ENCODE data around the gene PHKB. TPM values are rescaled to one million over a fixed set of nuclear protein-coding genes. Genes with fewer than 3 reads are reported as not detected.

PHKB gene
- total and polyA plus RNA-seq, 2 of the 8 experiments (the other 6 are each of a cell fraction or from before 2014, with no cell fraction given) = 18.6 to 38.3 TPM

GRCh38 chr16:47504599-47504998 lies 43.5 kb downstream of the PHKB start:
- TF ChIP-seq CTCF (IDR thresholded peaks at IDR 0.05; ENCODE audit: control extremely low read depth in 1 of 3, insufficient read depth in 1 of 3, low read depth in 1 of 3, low read length in 3 of 3) (no peak), TEAD4 (IDR thresholded peaks at IDR 0.05; ENCODE audit: low read depth, low read length) (no peak)
- H4K91ac ChIP-seq (replicated peaks; ENCODE audit: insufficient read length, low read length) = no peak overlapping the region
- no peak overlapping the region for H2BK120ac ChIP-seq (replicated peaks; ENCODE audit: low read depth, low read length)
- DNase-seq (ENCODE audit: low read depth in 1 of 2, low spot score in 2 of 2) (no peak), FAIRE-seq (no peak)
- no peak overlapping the region for H3K9ac ChIP-seq (replicated peaks in 1 of 4; ENCODE audit: extremely low read depth in 1 of 4, low read depth in 3 of 4, low read length in 3 of 4)
- no peak overlapping the region for H3K4me3 ChIP-seq (ENCODE audit: extremely low read depth in 1 of 4, insufficient read depth in 2 of 4, low read depth in 3 of 4, low read length in 4 of 4)
- peaks cover 0 to 1% of the 10 kb centered on the region in 2 experiments for H4K20me1 ChIP-seq (replicated peaks in 1 of 2; ENCODE audit: control insufficient read depth in 1 of 2, insufficient read depth in 2 of 2, low read length in 2 of 2)
- H3K4me1 ChIP-seq (replicated peaks in 1 of 4; ENCODE audit: control insufficient read depth in 3 of 4, insufficient read depth in 4 of 4, low read length in 3 of 4) = no peaks in the 10 kb centered on the region
- H3K4me2 ChIP-seq (ENCODE audit: insufficient read depth in 1 of 2, low read depth in 2 of 2, low read length in 2 of 2) = no peak overlapping the region
- no peak overlapping the region for H2AK5ac ChIP-seq (ENCODE audit: low read depth, low read length)
- peaks cover 0 to 22% (median 2%) of the 10 kb centered on the region in 4 experiments; a peak in 6 of 8 replicates for H3K36me3 ChIP-seq (ENCODE audit: control insufficient read depth in 2 of 4, insufficient read depth in 4 of 4, low read length in 3 of 4)
- no peak overlapping the region for H2BK20ac ChIP-seq (ENCODE audit: low read length)
- no peaks in the 10 kb centered on the region for H3K79me1 ChIP-seq (ENCODE audit: low read depth, low read length)
- CTCF ChIA-PET (ENCODE audit: partially characterized antibody) = no interaction called here
- no peak overlapping the region for H2BK15ac ChIP-seq (ENCODE audit: low read length)
- no peak overlapping the region for H4K8ac ChIP-seq (ENCODE audit: extremely low read depth, insufficient read depth, low read length)
- H3K23ac ChIP-seq (ENCODE audit: insufficient read length) = no peak overlapping the region
- H3K27me3 ChIP-seq (replicated peaks in 1 of 4; ENCODE audit: control insufficient read depth in 3 of 4, extremely low read depth in 1 of 4, insufficient read depth in 3 of 4, low read length in 3 of 4) = no peaks in the 10 kb centered on the region
- no peaks in the 10 kb centered on the region for H3K79me2 ChIP-seq (ENCODE audit: control insufficient read depth in 1 of 2, insufficient read depth in 2 of 2, low read length in 2 of 2)
- H3K23me2 ChIP-seq (ENCODE audit: low read depth, low read length) = no peaks in the 10 kb centered on the region
- no peak overlapping the region for H3K18ac ChIP-seq (ENCODE audit: extremely low read depth, low read length)
- H3K9me3 ChIP-seq (ENCODE audit: insufficient read depth in 2 of 2, low read depth in 1 of 2, low read length in 1 of 2) = no peaks in the 10 kb centered on the region
- 92% methylated on average over 7 of the region's 7 CpGs; no CpG with 5 or more reads in 1 of the 2 experiments for WGBS, 2 experiments (ENCODE audit: extremely low coverage in 1 of 2, insufficient coverage in 1 of 2, insufficient read length in 1 of 2, insufficient replicate concordance in 2 of 2, low coverage in 1 of 2, low lambda C conversion rate in 2 of 2, missing lambda C conversion rate in 1 of 2)
- H3K56ac ChIP-seq (replicated peaks; ENCODE audit: insufficient read length, low read depth, low read length) = no peak overlapping the region
- H3K27ac ChIP-seq (ENCODE audit: low read depth, low read length) = no peak overlapping the region
- POLR2A ChIA-PET (ENCODE audit: partially characterized antibody) = no interaction called here
- no peak overlapping the region for H2BK12ac ChIP-seq (ENCODE audit: low read depth, low read length)
- no peak overlapping the region for H2BK5ac ChIP-seq (ENCODE audit: low read depth, low read length)
- H3K14ac ChIP-seq (ENCODE audit: insufficient read length) = no peak overlapping the region
- no peak overlapping the region for H4K5ac ChIP-seq (ENCODE audit: insufficient read length, low read depth, low read length)
- H2AFZ ChIP-seq (ENCODE audit: low read length) = no peak overlapping the region
- no peak overlapping the region for H3K4ac ChIP-seq (replicated peaks; ENCODE audit: insufficient read length, low read depth, low read length)

Data from H1 (cell line).